Tibial nerve (tissue), 3 donors: Measurements from ENCODE around the gene HAVCR2.

Source experiments
- POLR2A ChIP-seq, 2 donors: fragments of 450-650 bp; IDR thresholded peaks; one replicate each; pipeline ENCODE4 v1.6.1; 2017; ENCODE audit warnings: antibody characterized with exemption in 2 of 2, mild to moderate bottlenecking in 2 of 2, moderate library complexity in 2 of 2
- TF ChIP-seq, protein P1 (sequence below), 5 experiments: fragments of 200-600 bp in 3 of 5; fragments of 450-650 bp in 2 of 5; sonication (generic) in 3 of 5; IDR thresholded peaks; one replicate each; pipeline ENCODE4 v1.5.1; 2016 to 2019; ENCODE audit warnings: antibody characterized with exemption in 5 of 5, mild to moderate bottlenecking in 3 of 5, moderate library complexity in 2 of 5

DNA sequence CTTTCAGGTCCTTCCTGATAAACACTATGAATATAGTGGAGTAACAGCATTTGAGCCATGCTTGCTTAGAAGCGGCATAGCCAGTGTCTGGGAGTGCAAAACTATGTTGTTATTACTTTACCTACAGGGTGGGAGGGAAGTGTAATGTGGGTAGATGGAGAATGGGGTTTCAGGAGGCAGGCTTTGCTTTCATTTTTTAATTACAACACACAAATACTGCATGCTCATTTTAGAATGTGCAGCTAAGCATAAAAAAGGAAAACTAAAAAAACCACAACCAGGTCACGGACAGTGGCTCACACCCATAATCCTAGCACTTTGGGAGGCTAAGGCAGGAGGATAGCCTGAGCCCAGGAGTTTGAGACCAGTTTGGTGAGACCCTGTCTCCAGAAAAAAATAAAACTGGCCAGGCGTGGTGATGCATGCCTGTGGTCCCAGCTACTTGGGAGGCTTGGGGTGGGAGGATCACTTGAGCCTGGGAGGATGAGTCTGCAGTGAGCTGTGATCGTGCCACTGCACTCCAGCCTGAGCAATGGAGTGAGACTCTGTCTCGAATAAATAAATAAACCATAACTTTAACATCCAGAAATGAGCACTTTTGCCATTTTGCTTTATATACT, 70.2 kb downstream of the HAVCR2 start:
- TF ChIP-seq, protein P1, sequence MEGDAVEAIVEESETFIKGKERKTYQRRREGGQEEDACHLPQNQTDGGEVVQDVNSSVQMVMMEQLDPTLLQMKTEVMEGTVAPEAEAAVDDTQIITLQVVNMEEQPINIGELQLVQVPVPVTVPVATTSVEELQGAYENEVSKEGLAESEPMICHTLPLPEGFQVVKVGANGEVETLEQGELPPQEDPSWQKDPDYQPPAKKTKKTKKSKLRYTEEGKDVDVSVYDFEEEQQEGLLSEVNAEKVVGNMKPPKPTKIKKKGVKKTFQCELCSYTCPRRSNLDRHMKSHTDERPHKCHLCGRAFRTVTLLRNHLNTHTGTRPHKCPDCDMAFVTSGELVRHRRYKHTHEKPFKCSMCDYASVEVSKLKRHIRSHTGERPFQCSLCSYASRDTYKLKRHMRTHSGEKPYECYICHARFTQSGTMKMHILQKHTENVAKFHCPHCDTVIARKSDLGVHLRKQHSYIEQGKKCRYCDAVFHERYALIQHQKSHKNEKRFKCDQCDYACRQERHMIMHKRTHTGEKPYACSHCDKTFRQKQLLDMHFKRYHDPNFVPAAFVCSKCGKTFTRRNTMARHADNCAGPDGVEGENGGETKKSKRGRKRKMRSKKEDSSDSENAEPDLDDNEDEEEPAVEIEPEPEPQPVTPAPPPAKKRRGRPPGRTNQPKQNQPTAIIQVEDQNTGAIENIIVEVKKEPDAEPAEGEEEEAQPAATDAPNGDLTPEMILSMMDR (IDR thresholded peaks at IDR 0.05) = no peak
- TF ChIP-seq POLR2A (IDR thresholded peaks at IDR 0.05) = no peak
